GM19240 (cell line): ENCODE data around the gene PIAS1.

ENCODE experiments used
- DNase-seq: peaks from one replicate; pipeline ENCODE4 v3.0.0; 2011; ENCODE audit warnings: low spot score; ENCODE audit not compliant: insufficient read length

The PIAS1 gene

DNA sequence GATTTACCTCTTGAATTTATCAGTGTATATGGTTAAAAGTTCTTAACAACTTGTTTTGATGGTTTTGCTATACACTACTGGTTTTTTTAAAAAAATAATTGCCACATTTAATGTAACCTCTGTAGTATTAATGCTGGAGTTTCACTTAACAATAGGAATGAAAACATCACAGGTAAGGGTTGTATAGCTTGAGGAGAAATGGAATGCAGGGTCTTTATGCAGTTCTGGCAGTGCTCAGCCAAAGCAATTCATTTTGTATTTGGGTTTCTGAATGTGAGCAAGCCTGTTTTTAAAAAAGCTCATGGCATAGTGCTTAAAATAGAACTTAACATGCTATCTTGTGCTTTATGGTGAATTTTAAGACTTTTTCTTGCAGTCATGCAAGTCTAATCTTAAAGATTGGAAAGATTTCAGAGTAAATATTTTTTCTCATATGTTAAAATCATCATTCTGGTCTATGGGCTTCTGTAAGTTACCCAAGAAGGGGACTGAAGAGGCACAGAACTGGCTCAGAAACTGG, 8.9 kb downstream of the PIAS1 start:
- DNase-seq: no peak

DNA sequence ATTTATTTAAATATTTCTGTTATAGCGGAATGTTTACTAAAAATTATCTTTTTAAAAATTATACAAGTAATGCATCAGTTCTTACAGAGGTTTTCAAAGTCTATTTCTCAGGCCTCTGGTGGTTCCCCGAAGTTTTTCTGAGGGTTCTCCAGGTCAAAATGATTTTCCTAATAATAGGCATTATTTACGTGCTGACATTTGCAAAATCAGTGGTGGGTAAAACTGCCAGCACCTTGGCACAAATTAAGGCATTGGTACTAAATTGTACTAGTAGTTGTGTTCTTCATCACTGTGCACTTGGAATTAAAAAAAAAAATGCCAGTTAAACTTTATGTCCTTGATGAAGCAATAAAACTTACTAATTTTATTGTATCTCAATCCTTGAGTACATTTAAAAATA, 9.5 kb downstream of the PIAS1 start:
- no peak for DNase-seq

DNA sequence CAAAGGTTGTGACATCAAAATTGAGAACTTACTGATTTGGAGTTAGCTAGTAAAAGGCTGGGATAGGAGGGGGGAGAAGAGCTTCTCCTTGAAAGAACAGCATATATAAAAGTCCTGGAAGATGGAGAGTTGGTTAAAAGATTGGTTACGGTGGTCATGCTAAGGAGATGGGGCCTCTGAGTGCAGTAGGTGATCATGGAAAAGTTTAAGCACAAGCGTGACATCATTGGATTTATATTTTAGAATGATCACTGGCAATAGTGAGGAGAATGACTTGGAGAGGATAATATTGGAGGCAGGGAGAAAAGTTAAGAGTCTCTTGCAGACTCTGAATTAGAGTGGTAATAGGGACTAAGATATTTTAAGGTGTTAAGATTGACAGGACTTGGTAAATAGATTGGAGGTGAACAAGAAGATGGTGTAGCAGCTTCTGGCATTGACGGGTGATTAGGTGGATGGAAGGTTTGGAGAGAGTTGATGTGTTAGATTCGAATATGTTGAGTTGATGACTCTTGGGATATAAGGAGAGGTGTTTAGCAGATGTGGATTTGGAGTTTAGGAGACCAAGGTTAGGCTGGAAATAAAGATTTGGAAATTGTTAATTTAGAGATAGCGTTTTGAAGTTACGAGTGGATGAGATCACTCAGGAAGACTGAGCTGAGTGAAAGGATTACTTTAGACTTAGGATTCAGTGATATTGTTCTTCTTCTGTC, 19.6 kb downstream of the PIAS1 start:
- DNase-seq: no peak

DNA sequence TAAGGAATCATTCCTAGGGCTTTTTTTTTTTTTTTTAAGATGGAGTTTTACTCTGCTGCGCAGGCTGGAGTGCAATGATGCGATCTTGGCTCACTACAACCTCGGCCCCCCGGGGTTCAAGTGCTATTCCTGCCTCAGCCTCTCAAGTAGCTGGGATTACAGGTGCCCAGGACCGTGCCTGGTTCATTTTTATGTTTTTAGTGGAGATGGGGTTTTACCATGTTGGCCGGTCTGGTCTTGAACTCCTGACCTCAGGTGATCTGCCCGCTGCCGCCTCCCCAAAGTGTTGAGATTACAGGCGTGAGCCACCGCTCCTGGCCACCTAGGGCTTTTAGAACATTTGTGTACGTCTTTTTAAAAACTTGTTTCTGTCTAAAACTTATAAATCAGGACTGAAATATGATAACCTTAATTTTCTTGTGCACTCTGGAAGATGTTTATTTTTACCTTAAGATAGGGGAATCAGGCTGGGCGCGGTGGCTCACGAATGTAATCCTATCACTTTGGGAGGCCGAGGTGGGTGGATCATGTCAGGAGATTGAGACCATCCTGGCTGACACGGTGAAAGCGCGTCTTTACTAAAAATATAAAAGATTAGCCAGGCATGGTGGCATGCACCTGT, 21.8 kb downstream of the PIAS1 start:
- no peak for DNase-seq

DNA sequence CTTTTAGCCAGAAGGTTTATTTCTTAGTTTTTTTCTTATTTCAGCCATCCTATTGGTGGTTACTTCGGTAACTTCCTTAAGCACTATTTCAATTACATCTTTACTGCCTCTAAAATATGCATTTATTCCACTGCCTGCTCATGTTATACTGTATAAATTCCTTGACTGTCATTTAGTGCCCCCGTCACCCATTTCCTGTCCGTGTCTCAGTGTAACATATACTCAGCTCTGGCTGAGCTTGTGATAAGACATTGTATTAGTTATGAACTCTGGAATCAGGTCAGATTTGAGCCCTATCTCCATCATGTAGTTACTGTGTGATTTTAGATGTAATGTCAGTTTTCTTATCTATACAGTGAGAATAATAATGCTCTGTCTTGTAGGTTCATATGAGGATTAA, 24.2 kb downstream of the PIAS1 start:
- no peak for DNase-seq

DNA sequence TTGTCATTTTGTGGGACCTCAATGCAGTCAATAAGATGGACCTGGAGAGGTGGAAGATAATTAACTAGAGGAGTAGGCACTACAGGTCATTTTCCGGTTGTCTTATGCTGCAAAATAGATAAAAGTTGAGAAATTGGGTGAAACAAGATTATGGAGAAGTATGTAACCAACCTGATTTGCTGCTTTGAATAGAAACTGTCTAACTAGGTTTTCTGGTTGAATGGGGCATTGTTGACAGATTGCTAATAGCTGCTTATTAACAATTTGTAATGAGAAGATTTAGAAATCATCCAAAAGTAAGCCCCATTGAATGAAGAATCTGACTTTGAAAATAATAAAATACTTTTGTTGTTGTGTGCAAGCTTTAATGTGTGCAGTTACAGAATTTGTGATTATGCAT, 26.2 kb downstream of the PIAS1 start:
- no peak for DNase-seq

DNA sequence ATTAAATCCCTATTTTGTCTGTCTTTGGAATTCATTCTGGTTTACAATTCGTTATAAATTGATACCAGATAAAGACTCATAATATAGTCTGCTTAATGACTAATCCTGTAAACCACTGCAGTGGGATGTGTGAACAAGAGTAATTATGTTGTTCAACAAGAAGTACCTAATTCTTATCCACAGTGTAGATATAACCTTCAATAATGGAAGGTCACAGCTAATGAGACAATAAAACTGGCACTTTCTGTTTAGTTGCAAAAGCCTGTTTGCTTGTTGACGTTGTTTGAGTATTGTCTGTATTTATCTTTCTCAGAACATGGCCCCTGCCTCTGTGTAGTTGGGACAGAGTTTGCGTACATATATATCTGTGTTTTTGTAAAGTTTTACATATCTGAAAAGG, 26.7 kb downstream of the PIAS1 start:
- no peak for DNase-seq

DNA sequence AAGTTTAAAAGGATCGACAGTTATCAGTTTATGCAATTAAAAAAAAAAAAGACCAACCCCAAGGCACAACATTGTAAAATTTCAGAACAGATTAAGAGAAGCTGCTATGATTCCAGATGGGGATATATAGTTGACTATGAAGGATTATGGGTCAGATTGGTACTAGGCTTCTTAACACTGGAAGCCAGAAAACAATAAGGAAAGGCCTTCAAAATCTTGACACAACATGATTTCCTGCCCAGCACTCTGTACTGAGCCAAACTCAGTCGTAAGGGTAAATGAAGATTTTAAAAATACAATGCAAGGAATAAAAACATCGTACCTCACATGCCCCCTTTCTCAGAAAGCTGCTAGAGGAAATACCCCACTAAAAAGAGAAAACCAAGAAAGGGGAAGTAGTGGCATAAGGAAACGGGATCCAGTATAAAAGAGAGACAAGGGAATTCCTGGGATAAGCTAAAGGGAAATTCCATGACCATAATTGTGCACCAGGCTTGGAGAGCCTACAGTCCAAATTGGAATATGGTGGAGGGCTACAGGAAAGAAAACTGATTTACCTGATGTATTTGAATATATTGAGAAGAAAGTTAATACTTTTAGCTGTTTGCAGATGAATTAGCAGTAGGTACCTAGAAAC, 27.9 kb downstream of the PIAS1 start:
- DNase-seq: no peak

DNA sequence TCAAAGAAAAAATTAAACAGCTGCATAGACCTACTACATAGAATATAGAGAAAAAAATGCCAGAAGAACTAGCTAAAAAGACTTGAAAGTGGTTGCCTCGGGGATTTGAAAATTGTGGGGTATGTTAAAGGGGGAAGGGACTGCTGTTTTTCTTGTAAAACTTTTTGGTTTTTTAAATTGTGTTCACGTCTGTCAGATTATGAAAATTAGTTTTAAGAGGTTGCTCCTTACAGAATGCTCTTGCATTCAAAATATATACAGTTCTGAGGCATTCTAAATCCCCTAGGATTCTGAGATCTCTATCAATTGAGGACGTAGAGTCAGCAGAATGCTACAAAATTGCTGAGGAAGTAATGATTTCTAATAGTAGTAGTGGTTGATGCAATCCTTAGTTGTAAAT, 28.6 kb downstream of the PIAS1 start:
- DNase-seq: no peak

DNA sequence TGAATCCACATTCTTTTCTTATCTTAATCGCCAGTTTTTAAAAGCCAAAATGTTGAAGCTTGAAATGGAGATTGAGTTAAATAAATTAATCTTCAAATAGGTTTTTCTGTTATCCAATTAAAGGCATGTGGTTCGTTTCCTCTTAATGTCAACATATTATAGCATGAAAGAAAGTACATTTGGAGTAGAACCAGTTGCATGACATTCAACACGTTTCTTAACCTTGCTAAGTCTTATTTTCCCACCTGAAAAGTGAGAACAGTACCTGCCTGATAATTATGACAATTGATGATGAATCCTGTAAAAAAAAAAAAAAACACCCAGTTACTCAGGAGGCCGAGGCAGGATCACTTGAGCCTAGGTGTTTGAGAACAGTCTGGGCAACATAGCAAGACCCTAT, 29.3 kb downstream of the PIAS1 start:
- DNase-seq: no peak

DNA sequence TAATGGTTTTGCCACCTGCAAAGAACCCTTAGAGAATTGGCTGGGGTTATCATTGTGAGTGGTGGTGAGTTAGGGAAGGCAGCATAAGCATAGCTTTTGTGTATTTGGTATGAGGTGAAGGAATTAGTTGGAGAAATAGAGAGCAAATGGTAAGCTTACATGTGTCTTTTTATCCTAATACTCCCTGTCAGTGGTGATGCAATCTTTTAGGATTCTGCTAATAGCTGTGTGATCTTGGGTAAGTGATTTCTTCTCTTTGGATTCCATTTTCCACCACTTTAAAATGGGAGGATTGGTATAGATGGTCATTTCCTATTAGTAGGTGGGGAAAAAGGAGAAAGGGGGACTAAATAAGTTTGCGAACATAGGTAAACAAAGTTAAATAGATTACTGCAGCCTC, 30.9 kb downstream of the PIAS1 start:
- no peak for DNase-seq

DNA sequence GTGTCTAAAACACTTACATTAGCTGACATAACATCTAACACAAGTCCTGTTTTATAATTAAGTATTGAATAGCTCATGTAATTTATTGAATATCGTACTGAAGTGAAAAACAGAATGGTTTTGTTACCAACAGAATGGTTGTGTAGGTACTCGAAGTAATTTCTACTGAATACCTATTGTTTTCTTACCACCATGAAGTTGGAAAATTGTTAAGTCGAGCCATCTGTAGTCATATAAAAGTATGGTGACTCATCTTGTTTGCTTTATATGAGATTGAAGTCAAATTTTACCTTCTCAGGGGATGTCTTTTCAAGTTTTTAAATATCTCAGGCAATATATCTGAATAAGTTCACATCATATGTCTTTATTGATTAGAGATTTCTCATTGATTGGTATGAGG, 37.6 kb downstream of the PIAS1 start:
- no peak for DNase-seq

DNA sequence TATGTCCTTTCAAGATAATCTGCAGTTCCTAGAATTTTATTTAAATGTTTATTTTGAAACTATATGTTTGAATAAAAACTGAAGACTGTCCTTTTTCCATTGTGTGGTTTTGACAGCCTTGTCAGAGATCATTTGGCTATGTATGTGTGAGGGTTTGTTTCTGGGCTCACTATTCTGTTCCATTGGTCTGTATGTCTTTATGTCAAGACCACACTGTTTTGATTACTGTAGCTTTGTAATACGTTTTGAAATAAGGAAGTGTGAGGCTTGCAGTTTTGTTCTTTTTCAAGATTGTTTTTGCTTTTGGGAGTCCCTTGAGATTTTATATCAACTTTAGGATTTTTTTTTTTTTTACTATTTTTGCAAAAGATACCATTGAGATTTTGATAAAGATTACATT, 42.0 kb downstream of the PIAS1 start:
- DNase-seq: no peak

DNA sequence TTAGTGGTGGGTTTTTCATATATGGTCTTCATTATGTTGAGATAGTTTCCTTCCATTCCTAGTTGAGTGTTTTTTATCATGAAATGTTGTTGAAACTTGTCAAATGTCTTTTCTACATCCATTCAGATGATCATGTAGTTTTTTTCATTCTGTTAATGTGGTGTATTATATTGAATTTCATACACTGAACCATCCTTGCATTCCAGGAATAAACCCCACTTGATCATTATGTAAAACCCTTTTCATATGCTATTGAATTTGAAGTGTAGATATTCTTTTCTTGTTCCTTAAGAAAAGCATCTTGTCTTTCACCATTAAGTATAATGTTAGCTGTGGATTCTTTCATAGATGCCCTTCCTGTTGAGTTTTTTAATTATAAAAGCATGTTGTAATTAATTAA, 42.9 kb downstream of the PIAS1 start:
- DNase-seq: no peak

DNA sequence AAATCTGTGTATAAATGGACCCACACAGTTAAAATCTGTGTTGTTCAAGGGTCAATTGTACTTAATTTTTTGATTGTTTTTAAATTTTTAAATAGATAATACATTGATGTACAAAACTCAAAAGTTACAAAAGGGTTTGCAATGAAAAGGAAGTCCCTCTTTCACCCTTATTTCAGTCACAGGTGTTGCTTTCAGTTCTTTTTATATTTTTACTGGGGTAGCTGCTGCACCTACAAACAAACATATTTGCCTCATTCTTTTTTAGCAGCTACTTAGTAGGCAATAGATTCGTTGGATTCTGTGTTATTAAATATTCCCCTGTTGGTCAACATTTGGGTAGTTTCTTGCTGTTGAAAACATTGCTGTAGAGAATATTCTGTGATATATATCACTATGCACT, 44.4 kb downstream of the PIAS1 start:
- no peak for DNase-seq

DNA sequence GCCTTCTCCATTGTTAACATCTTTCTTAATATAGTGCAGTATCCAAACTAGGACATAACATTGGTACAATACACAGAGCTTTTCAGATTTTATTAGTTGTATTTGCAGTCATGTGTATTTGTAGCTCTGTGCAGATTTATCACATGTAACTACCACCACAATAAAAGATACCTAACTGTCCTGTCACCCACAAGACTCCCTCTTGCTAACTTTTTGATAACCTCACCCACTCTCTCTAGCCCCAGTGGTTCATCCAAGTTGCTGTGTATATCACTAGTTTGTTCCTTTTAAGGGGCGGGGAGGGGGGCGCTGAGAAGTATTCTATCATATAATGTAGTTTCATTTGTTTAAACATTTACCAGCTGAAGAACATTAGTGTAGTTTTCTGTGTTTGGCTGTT, 46.1 kb downstream of the PIAS1 start:
- DNase-seq: no peak

DNA sequence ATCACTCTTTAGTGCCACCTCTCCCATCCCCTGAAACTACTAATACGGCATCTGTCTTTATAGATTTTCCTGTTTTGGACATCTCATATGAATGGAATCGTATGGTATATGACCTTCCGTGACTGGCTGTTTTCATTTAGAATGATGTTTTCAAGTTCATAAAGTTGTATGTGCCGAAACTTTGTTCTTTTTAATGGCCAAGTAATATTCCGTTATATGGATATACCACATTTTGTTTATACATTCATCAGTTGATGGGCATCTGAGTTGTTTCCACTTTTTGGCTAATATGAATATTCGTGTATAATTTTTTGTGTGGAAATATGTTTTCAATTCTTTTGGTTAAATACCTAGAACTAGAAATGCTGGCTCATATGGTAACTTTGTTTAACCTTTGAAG, 49.5 kb downstream of the PIAS1 start:
- DNase-seq: no peak

DNA sequence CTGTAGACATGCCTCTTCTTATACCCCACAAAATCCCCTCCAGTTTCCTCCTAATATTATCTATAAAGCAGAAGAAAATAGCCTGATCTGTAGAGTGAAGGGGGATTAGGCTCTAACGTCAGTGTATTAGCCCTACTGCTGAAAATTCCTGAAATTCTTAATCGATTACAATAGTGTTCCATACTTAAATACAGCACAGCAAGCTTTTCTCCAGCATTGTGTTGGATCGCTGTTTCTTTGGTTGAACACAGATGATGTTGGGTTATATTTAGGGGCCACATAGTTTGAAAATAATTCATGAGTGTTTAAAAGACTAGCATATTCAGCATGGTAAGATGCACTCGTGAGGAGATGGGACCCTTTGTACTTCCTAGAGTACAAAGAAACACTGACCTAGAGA, 52.5 kb downstream of the PIAS1 start:
- DNase-seq: no peak

DNA sequence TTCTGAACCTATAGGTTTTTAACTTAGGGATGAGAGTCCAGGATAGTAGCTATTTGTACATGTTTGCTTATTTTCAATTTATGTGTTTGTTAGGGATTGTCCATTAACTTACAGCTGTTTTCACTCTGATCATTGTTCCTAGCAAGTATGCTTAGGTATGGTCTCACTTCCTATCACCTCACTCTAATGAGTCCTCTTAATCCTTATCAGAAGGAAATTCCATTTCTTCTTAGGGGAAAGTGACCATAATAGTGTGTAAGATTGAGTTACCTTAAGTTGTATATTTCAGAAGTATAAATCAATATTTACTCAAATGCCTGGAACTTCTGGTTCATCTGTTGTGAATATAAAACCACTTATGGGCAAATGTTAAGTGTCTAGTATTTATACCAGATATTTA, 53.0 kb downstream of the PIAS1 start:
- no peak for DNase-seq

DNA sequence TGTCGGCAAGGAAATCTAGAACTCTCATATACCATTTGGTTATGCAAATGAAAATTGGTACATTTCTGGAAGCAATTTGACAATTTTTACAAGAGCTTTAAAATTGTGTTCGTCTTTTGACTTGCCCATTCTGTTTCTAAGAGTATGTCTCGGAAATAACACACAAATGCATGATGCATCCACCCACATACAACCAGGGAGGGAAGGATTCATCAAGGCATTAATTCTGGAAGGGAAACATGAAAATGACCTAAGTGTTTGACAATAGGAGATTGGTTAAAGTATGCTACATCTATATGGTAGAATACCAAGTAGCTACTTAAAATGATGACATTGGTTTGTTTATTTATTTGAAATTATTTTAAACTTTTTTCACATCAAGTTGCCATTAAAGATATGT, 58.6 kb downstream of the PIAS1 start:
- no peak for DNase-seq

DNA sequence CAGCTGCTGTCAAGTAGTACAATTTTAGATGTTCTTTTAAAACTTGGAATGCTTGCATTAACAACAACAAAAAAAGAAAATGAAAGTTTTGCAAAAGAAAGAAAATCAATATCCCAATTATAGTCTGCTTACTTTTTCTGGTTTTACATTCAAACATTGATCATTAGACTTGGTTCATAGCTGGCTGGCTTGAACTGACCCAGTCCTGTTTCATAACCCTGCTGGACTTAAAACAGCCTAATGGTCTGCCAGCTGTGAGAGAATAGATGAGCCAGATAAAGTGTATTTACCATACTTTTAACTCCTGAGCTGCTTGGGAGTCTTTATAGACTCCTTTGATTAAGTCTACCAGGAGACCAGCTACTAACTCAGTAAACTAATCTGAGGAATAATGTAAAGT, 59.2 kb downstream of the PIAS1 start:
- no peak for DNase-seq

DNA sequence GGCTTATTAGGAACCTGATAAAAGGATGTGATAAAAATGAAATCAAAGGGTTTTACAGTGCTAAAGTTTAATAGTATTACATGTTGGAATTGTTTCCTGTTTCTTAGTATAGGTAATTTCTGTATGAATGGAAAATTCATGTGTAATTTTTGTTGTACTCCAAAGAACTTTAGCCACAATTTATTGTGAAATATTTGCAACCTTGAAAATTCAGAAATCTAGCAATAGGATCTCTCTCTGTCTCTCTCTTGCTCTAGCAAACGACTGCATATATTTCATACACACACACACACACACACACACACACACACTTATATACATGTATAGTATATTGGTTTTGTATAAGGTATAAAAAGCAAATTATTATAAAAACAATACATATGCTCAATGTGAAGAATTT, 59.6 kb downstream of the PIAS1 start:
- DNase-seq: no peak

DNA sequence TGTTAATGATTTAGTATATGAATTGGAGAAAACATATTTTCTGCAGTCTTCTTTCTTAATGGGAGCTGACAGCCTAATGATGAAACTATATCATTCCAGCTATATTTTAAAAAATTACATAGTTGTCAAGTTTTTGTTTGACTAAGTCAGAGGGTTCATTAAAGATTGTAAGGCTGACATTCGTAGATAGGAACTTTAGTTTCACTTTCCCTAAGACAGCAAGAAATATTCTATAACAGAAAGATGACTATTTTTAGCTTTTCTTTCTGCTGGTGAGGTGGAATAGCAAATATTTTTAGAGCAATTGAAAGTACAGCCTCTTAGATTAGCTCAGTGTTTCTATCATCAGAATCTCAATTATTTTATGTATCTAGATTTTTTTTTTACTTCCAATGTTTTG, 60.2 kb downstream of the PIAS1 start:
- DNase-seq: no peak
